DOHH2 (cell line): ENCODE measurements around the gene RASGRF1.

Experiments
- CTCF ChIP-seq: fragments of 200-600 bp; sonication (generic); IDR thresholded peaks from one replicate; pipeline ENCODE4 v1.5.1; 2014; ENCODE audit warnings: antibody characterized with exemption, mild to moderate bottlenecking, low read depth, low read length; ENCODE audit not compliant: poor library complexity, severe bottlenecking
- EZH2phosphoT487 ChIP-seq: fragments of 200-600 bp; sonication (generic); IDR thresholded peaks from 2 replicates; pipeline ENCODE4 v1.6.1; 2017; ENCODE audit warnings: borderline replicate concordance, mild to moderate bottlenecking, antibody characterized with exemption, low read length, moderate library complexity, mixed read lengths

GRCh38 chr15:78969687-78970349, 120.8 kb downstream of the RASGRF1 start:
- no peak for TF ChIP-seq CTCF
- no peak for TF ChIP-seq EZH2phosphoT487
